GM12875 (cell line): ENCODE measurements around the gene DACT2.

Experiments used
- H3K4me3 ChIP-seq: one replicate; pipeline ENCODE4 v1.5.1; 2011; ENCODE audit warnings: low read depth, low read length, control low read depth
- CTCF ChIP-seq: IDR thresholded peaks from 2 replicates; pipeline ENCODE4 v1.5.1; 2011; ENCODE audit warnings: low read depth, mild to moderate bottlenecking, control low read depth, inconsistent platforms, low read length, moderate library complexity, borderline replicate concordance; ENCODE audit not compliant: insufficient read depth

DACT2 gene

GRCh38 chr6:168305096-168305749 lies 14.4 kb downstream of the DACT2 start:
- H3K4me3 ChIP-seq = no peak overlapping the region
- no peak for TF ChIP-seq CTCF

GRCh38 chr6:168304752-168305015 lies 14.9 kb downstream of the DACT2 start:
- no peak for TF ChIP-seq CTCF
- H3K4me3 ChIP-seq = no peak overlapping the region

DNA sequence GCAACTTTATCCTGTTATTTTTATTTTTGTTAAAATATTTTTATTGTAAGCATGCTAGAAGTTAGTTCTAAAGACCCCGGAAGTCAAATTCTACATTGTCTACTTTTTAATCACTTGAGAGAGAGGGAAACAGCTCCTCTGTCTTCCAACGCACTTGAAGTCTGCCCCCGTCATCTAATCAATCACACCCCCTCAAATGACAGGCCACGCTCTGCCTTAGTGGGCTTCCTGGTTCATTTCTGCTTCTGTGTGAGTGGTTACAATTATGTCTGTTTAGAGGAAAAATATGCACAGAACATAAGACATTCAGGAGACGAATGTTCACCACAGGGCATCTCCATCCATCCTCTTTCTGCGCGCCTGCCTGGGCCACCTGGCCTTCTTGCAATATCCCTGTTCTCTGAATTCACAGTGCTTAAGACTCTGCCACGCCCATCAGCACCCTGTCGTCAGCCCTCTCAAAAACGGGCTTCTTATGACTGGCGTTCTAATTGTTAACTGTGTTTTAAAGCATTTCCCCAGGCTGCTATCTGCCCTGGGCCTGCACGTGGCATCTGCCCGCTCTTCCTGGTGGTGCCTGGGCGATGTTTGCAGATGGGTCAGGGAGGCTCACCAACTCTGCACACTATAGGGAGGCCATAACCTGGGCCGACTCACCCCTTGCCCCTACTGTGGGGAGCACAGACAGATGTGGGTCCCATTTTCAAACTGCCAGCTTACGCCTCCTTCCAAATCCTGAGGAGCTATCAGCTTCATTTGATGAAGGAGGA lies 15.4 kb downstream of the DACT2 start:
- H3K4me3 ChIP-seq = no peak overlapping the region
- TF ChIP-seq CTCF = no peak

DNA sequence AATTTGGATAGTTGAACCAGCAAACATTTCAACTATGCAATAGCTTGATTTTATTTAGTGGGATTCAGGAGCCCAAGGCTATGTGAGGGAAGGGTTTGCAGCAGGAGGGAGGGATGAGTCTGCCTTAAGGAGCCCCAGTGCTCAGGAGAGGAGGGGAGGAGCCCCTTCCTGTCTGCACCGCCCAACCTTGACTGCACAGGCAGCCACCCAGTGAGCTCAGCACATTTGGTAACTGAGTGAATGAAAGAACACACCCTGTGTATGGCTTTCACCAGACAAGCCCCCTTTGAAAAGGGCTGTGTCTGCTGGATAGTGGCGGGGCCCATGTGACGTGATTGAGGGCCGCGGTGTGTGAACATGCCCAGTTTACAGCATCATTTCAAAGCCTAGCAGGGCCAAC lies 17.0 kb downstream of the DACT2 start:
- no peak overlapping the region for H3K4me3 ChIP-seq
- no peak for TF ChIP-seq CTCF

DNA sequence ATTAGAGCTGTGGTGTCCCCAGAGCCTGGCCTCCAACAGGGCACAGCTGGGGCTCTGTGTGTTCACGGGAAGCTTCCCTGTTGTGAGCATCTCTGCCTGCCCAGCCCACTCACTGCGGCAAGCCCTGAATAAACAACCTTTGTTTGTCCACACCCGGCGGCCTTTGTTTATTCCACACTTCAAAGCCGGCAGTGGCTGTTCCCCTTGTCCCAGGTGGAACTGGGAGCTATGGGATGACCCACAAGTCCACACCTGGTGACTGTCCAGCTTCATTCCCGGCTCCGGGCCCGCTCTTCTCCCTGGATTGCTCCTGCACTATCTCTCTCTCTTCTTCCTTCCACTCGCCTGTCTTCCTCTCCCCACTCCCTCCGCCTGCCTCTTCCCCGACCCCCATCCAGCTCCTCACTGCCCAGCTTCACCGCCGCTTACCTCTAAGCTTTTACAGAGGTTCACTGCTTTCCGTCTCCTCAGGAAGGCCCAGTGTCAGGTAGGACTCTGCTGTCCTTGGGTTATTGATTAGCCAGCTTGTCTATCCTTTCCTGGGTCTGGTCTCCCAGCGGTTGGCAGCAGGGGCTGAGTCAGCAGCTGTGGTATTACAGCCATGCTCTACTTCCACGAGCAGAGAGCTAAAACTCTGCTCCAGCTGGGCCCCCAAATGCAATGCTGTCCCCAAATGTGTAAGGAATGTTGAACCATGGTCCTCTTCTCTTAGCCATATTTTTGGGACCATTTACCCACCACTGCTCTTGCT lies 17.8 kb downstream of the DACT2 start:
- no peak overlapping the region for H3K4me3 ChIP-seq

DNA sequence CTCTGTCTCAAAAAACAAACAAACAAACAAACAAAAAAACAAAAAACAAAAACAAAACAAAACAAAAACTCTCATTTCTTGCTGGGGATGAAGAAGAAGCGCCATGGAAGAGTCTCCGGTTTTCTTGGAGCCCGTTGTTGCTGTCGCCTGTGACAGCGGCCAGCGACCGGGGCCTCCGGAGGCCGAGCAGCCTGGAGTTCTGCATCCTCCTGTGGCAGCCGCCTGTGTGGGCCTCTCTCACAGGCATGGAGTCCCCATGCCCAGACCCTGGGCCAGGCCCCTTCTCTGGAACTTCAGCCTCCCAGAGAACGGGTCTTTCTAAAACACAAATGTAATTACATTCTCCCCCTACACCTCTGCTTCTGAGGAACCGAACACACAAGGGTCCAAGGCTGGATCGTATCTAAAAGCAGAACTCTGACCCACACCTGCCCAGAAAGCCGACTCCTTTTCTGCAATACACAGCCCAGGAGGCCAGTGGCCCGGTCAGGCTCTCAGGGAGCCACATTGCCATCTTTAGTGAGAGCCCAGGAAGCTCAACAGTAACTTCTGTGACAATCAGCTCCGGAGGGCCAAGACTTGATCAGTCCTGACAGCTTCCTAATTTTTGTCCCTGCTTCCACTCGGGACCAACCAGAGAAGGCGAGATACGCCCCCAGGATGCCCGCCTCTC lies 18.5 kb downstream of the DACT2 start:
- no peak overlapping the region for H3K4me3 ChIP-seq
- no peak for TF ChIP-seq CTCF

More for the DNA sequence above, 17.8 kb downstream of the DACT2 start:
- TF ChIP-seq CTCF = no peak
